Stimulated activated CD4-positive, alpha-beta T cell treated with anti-CD3 and anti-CD28 coated beads, Interleukin-2, amount 100 ng/mL, for 24 hours (primary cell): Measurements from ENCODE around the gene CYP8B1.

Experiments
- DNase-seq, 2 donors: peaks; one replicate each; pipeline ENCODE4 v3.0.0-alpha.2; 2020

Gene CYP8B1

DNA sequence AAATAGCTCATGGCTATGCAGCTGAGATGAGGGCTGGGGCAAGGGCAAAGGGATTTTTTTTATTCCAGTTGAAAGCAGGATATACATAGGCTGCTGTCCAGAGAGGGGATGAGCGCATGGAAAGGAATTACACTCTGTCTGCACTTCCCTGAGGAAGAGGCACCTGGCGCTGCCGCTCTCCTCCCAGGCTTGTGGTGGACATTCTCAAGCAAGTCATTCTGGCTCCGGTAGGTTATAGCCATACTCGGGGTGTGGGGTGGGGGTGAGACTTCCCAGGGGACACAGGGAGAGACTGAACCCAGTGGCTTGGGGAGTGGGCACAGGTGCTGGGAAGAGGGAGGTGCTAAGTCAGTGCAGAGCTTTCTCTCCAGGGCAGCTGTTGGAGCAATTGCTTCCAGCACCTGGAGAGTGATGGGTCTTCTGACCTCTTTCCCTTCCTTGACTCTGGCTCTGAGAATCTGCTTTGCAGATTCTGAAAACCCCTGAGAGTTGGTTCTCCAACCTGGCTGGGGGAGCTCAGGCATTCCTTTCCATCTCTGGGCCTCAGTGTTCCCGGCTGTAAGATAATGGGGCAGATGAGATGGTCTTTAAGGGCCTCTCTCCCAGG lies 24.3 kb downstream of the CYP8B1 start:
- DNase-seq, result no peak

DNA sequence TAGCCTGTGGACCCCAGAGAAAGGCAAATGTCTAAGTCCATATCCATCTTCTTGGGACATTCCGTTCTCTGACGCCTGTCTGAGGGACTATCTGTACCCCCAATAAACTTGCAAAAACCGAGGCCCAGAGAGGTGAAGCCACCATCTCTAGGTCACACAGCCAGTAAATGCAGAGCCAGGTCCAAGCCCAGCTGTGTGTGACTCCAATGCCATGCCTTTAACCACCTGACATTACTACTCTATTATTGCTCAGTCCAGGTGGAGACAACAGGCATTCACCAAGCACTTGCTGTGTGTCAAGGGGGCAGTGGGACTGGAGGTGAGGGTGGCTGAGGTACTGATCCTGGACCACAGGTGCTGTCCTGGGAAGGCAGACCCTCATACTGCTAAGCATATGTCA lies 25.4 kb downstream of the CYP8B1 start:
- DNase-seq, result no peak

DNA sequence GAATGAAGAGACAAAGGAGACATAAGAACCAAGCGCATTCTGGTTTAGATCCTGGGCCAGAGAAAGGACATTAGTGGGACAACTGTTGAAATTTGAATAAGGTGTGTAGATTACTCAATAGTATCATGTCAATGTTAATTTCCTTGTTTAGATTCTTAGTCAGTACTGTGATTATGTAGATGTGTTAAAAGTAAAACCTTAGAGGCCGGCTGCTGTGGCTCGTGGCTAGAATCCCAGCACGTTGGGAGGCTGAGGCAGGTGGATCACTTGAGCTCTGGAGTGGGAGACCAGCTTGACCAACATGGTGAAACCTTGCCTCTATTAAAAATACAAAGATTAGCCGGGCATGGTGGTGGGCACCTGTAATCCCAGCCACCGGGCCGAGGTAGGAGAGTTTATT lies 26.7 kb downstream of the CYP8B1 start:
- DNase-seq, result no peak

DNA sequence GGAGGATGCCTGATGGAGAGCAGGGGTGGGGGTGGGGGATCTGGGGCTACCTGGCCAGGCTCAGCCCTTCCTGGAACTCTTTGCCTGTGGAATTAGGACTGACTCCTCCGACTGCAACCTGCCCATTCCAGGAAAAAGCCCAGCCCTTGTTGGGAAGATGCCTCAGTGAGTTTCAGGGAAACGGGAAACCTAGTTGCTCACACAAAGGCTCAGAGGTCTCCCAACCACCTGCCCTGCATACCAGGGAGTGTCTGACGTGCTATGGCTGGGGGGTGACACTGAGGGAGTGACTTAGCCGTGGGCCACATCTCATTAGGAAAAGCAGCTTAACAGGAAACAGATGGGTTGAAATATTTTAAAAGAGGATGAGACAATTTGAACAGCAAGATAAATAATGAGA lies 27.9 kb downstream of the CYP8B1 start:
- DNase-seq, result no peak

DNA sequence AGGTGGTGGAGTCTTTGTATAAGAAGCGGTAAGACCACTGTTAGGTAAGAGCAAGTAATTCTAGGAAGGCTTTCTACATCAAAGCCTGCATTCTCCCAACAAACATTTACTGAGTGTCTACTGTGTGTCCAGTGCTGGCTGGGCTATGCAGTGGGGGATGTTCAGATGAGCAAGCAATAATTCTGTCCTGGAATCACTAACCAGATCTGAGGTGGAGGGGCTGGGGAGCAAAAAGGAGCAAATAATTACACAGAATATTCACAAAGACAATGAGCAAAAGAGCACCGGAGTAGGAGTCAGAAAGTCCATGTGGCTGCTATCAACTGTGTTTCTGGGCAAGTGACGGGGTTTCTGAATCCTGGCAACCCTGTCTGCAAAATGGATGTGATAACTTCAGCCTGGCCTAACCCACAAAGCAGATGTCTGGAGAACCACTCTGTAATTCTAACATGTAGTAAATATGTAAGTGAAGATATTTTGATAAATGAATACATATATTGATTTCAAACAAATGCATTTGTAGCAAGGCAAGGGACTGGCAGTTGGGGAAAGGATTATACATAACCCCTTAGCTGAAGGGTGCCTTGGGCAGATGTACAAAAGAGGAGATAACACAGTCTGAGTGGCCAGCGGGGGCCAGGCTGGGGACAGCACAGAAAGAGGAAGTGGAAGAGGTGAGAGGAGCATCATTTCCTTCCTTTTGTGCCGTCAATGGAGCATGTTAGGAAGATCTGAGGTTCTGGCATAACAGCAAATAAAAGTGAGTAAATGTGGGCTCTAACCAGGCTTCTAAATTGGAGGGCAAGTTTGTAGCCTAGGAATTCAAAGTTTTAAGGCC lies 28.8 kb downstream of the CYP8B1 start:
- no peak for DNase-seq

DNA sequence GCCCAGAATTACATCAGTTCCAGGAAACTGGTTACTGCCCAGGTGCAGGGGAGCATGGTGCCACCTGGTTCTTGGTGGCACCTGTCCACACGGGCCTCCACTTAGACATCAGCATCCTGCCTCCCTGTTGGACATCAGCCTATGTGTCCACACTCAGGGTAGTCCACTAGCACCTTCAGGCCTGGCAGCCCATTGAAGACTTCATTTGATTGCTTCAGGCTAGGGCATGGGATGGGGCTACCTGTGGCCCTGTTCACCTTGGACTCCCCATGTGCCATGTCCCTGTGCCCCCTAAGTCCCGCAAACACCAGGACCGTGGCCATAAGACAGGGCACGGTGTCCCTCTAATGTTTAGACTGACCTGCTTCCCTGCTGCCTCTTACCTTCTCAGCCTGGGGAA lies 30.9 kb downstream of the CYP8B1 start:
- DNase-seq, result no peak

DNA sequence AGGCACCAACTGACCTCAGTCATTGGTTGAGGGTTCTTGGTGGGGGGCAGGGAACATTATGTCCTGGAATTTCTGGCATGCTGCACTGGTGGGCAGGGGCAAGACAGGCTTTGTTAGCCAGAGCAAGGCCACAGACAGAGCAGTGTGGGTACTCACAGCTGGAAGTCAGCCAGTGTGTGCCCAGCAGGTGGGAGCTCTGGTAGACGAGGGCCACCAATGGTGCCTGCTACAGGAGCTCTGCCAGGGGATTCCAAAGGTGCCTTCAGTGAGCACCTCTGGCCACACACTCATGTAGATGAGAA lies 31.3 kb downstream of the CYP8B1 start:
- DNase-seq, result no peak

DNA sequence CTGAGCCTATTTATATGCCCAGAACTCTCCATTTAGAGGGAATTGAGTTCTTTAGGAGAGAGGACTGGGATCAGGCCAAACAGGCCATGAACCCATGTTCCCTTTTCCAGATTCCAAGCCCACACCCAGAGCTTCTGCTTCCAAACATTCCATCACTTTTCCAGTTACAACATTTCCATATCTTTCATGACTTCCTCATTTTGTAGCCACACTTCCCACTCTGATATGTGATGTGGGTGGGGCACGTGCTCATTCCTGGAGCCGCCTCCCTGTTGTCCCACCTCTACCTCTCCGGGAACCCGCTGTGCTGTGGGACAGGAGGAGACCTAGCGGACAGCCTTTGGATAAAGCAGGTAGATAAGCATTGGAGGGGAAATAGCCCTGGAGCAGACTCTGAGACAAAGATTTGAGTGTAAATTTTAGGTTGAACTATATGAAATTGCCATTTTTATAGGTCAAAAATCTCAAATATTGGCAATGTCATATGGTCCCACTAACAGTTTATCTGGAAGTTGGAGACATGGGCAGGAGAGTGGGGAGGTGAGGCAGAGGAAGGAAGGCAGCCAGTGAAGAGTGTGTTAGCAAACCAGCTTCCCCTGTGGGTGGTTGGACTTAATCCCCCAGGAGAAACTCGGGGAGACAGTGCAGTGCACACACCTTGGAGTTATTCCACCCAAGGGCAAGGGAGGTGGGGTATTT lies 31.8 kb downstream of the CYP8B1 start:
- DNase-seq, result no peak

DNA sequence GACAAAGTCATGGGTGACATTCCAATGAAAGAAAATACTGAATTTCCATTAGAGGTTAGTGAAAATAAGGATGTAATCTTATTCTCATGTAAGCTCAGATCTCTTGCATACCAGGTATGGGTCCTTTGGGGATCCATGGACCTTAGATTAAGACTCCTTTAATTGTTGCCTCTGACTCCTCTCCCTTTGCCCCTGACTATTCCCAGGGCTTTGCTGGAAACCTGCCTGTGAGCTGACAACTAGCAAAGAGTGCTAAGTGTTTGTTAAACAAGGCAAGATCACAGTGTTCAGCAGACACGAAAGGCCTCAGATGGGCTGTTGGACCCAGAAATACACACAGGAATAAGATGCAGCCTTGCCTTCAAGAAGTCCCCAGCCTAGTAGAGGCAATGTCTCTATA lies 34.3 kb downstream of the CYP8B1 start:
- no peak for DNase-seq

DNA sequence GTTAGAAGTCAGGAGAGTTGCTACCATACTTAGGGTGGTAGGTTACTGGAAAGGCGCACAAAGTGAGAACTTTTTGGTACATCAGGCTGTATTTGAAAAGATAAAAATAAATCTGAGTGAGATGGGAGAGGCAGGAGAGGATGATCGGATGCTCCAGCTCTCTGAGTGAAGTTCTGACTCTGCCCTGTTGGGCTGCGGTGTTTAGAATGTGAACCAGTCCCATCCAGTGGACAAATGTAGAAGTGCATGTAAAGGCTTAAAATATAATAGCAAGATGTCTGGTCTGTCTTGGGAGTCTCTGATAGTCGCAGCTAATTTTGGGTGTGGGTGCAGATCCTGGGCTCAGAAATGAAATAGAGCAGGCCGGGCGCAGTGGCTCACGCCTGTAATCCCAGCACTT lies 36.1 kb downstream of the CYP8B1 start:
- DNase-seq, result peak; percentile 19 to 24

DNA sequence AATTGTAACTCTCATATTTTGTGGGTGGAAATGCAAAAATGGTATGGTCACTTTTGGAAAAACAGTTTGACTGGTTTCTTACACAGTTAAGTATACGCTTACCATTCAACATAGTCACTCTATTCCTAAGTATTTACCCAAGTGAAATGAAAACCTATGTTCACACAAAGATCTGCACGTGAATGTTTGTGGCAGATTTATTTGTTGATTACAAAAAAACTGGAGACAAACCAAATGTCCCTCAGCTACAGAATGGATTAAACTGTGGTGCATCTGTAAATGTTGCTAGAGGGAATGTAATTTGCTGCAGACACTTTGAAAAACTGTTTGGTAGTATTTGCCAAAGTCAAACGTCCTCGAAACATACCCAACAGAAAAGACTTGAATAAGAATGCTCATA lies 37.1 kb downstream of the CYP8B1 start:
- no peak for DNase-seq

DNA sequence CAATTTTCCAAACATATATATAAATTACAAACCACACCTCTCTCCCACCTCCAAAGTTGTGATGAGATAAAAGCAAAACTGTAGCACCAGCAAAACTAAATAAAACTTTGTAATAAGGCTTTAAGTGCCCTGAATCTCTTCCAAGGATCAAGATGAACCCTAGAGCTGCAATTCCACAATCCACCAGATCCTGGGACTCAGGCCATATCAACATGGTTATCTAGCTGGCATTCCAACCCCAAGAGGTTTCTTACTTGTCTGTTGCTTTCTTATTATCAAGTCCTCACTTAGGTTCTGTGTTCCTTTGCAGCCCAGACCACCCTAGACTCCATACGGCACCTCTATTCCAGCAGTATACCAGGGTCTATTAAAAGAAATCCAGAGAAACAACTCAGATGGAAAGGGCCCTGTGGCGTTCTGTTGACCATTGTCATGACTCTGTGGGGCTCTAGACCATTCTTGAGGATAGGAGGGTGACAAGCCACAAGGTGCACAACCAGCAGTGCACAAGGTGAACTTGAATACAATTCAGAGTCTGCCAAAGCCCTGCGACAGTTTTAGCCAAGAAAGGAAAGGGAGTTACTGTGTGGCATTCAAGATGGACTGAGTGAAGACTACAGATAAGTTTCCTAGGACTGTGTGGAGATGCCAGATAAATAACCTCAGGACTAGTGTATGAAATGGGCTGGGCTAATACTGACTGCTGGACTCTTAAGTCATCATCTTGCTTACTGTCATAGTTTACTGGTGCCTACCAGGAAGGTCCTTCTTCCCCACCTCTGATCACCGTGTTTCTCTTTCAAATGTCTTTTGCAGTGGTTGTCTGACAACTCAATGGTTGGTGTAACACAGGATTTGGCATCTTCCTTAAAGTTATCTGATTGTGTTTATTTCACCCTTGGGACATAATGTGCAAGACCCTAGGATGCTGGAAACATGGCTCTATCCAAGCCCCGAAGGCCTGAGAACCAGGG lies 39.2 kb downstream of the CYP8B1 start:
- no peak for DNase-seq

DNA sequence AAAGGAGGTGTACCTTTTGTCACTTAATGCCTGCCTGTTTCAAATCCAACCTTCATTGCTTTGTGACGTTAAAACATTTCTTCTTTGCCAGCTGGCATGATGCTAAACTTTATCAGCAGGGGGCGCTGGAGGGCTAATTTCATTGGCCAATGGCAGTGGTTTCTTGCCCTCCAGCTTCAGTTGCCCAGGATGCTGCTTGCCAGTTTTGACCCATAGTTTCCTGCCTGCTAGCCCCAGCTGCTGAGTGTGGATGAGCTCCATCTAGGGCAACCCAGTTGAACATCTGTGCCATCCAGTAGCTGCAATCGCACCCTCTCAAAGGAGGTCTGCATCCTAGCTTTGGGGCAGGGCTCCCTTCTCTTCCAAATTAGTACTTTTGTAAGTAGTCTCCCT lies 44.4 kb downstream of the CYP8B1 start:
- DNase-seq, result peak; percentile 80 to 84

DNA sequence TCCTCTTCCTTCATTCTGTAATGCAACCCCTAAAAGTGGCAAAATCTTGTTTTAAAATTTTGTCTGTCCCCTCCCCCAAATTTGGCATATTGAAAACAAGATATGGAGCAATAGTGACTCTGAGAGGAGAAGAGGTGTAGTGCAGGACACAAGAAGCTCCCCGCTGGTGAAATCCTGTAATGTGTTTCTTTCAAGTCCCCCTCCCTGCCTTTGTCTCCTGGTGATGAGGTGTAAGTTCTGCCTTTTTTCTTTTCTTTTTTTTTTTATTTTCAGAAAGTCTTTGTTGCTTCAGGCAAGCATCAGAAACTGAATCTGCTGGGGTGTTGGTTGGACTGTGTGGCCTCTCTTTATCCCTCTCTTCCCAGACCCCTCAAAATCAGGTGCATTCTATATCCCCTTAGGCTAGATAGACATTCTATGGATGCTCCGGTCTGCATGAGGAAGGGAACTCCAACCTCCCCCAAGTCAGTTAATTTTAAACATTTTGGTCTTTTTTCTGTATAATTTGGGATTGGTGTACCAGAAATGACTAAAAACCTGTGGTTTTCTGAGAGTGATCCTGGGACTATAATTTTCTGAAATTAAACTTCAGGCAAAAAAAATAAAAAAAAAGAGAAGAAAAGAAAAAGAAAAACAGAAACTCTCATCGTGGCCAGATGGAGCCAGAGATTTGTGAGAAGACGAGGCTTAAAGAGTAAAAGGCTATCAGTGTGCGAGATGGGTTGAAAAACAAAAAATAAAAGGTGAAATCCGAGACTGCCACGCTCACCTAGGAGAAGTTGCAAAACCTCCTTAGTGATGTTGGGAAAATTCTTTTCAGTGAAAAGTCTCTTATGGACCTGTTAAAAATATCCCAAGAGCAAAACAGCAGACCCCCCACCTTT lies 45.0 kb downstream of the CYP8B1 start:
- DNase-seq, result no peak

DNA sequence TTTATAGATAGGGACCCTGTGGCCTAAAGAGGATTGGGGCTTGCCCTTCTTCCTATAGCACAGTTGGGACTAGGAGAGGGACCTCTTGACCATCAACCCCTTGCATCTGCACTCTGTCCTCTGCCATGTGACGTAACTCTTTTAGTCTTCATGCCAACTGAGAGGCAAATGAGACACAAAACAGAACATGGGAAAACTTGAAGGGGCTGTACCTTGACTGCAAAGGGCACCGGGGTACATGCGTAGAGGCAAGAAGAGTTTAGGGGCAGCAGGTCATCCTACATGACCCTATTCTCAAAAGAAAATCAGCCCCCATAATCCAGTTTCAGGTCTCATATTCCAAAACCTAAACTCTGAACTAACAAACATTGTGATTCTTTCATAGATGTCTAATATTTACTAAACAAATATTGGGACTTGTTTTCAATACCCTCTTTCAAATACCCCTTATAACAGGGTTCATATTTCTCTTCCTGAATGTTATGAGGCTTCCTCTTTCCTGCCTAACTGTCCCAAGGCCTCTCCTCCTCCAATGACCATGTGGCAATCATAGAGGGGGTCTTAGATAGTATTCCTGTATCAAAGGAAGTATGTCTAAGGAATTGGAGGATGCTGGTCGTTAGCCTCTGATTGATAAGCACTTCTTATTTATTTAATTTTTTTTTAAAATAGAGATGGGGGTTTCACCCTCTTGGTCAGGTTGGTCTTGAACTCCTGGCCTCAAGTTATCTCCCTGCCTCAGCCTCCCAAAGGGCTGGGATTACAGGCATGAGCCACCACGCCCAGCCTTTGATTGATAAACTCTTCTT lies 45.8 kb downstream of the CYP8B1 start:
- DNase-seq, result no peak

DNA sequence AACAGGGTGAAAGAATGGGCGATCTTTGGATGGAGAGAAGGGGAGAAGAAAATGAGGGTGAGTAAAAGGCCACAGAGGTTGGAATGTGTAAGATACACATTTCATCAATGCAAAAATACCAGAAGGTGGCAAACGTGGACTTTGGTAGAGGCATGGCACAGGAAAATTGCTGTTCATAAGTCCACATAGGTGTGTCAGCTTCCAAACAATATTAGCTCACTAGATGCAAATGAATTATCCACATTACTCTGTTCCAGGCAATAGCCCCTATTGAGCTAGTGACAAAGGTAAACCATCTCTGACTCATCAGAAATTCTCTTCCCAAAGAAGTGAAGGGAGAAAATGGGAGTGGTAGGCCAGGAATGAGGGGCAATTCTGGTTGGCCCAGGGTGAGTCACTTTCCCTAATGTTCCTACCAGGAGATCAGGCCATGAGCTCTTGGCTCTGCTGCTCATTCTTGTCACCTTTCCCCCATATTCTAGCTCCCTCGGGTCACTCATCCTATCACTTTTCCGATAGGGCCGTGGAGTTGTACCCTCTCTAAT lies 46.5 kb downstream of the CYP8B1 start:
- no peak for DNase-seq

DNA sequence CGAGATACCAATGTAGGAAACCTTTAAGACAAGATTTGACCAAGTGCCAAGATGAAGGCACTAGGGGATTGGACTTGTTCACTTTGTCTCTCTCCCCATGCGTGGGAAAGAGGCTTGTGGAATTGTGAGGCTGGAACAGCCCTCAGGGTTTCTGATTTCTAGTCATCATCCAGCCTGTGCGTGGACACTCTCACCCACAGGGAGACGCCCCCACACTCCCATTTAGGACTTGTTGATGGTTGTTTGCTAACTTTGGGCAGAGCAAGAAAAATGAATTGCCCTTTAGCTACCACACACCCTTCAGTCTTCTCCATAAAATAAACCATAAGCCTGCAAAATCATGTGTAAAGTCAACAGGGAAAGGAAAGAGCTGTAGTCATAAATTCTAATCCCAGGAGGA lies 48.0 kb downstream of the CYP8B1 start:
- no peak for DNase-seq

DNA sequence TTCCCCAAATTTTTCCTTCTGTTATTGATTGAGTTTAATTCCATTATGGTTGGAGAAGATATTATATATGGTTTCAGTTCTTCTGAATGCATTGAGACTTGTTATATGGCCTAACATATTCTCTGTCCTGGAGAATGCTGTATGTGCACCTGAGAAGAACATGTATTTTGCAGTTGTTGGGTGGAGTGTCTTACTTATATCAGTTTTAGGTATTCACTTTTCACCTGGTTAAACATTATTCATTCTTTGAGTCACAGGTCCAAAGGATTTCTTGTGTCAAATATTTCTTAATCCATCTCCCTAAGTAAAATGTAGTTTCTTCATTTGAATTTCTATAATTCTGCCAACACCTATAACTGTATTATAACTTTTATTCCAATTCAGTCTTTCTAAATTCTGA lies 48.7 kb downstream of the CYP8B1 start:
- DNase-seq, result no peak

DNA sequence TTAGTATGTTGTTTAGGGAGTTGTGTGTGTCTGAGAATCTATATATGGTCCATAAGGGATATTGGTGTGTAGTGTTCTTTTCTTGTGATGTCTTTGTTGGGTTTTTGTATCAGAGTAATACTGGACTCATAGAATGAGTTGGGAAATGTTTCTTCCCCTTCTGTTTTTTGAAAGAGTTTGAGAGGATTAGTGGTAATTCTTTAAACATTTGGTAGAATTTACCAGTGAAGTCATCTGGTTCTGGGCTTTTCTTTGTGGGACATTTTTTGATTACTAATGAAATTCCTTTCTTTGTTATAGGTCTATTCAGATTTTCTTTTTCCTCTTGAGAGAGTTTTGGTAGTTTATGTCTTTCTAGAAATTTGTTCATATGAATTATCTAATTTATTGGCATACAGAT lies 49.5 kb downstream of the CYP8B1 start:
- no peak for DNase-seq

DNA sequence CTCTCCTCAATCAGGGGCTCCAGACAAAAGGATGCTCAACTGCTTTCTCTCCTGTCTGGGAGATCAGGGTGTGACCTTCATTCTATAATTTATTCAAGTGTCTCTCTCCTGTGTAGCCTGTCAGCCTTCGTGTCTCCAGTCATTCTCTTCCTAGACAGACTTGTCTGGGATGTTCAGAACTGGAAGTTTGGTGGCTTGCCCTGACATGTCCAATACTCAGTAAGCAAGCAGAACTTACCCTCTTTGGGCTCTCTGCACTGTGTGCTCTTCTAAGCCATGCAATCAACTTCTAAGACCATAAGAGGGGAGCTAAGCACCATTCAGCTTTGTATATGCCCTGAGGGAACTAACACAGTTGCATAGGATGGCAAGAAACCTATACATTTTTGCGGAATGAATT lies 52.3 kb downstream of the CYP8B1 start:
- no peak for DNase-seq

DNA sequence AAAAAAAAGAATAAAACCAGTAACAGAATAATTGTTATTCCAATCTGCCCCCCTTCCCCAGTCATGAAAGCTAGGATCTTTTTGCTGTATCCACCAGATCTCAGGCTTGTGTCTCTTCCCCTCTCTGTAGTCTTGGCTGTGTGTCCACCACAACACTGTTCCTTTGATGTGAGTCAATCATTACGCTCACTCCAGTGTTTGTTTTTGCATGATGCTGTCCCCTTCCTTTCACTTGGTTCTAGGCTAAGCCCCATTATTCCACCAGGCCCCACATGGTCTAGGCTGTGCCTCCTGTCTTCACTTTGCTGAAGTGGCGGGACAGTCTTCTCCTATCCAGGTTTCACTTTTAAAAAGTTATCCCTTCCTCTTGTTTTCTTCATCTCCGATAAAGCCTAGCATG lies 52.9 kb downstream of the CYP8B1 start:
- no peak for DNase-seq
